Right ventricle myocardium inferior (tissue), 1 donor: ENCODE data around the gene FMC1. TPM values are rescaled to one million over a fixed set of nuclear protein-coding genes. Genes with fewer than 3 reads are reported as not detected.
"Not testable (repeated sequence)": the region's sequence is repeated elsewhere in the genome, so short reads cannot be mapped to it uniquely, and the experiment has no call there.

Experiments
- ATAC-seq: fragments of 200-7000 bp; cut with Tn5 transposase; one replicate; pipeline ENCODE4 v1.9.1; 2020; ENCODE audit warnings: mild to moderate bottlenecking, moderate library complexity
- DNase-seq: peaks from one replicate; pipeline ENCODE4 v3.0.0; 2021; ENCODE audit errors: missing footprints
- intact Hi-C: fragments of 100-400 bp; cut with DNase I; formaldehyde crosslinking; loops from one replicate; pipeline ENCODE4 v1.11.0; 2022
- long read RNA-seq: library from polyadenylated mRNA; unstranded; transcript quantifications from one replicate; pipeline ENCODE4 v2.0.0, GENCODE V29; 2021
- total RNA-seq: library from RNA; stranded (reverse); fragmentation: NEBNext Ultra II Directional; extraction: Animal tissue kit (Norgen Biotek cat#: 25700); gene quantifications from one replicate; pipeline ENCODE4 v1.2.1, GENCODE V29; 2021
- donor health status: DM: no; HTN: yes; CAD: no; lungs with severe emphysema.

The FMC1 gene
- 41.8 TPM for total RNA-seq
- long read RNA-seq, transcript FMC1-201 (2 exons, 1,210 nt): major isoform, 29 of 30 reads
- long read RNA-seq, partial matches to known transcripts: 0 of 30 reads
- long read RNA-seq, other reads (novel, unspliced or antisense): 0 of 30 reads

- intact Hi-C loops: no loop called here
- ATAC-seq (peak; percentile 83), DNase-seq (peak; percentile 94)
Observed at GRCh38 chr7:139341058-139341775, at the start of gene FMC1. Gene FMC1, plus strand, starts transcription at chr7:139341337. Its CDS starts 48 bp downstream, at chr7:139341385.

GRCh38 chr7:139292821-139293220, 48.3 kb upstream of the FMC1 start:
- ATAC-seq (no peak), DNase-seq (no peak)
- intact Hi-C loops: no loop called here

GRCh38 chr7:139293534-139293933, 47.6 kb upstream of the FMC1 start:
- DNase-seq (no peak), ATAC-seq (no peak)
- intact Hi-C loops: no loop called here

- intact Hi-C loops: no loop called here
- DNase-seq (no peak), ATAC-seq (no peak)
Observed at GRCh38 chr7:139294241-139294640, 46.9 kb upstream of the FMC1 start.

- DNase-seq: no peak
- intact Hi-C loops: no loop called here
- no peak for ATAC-seq
Observed at GRCh38 chr7:139294951-139295575, 46.1 kb upstream of the FMC1 start.

GRCh38 chr7:139297795-139298194, 43.3 kb upstream of the FMC1 start:
- no peak for DNase-seq
- intact Hi-C loops: no loop called here
- no peak for ATAC-seq

GRCh38 chr7:139299296-139299695, 41.8 kb upstream of the FMC1 start:
- ATAC-seq (no peak), DNase-seq (no peak)
- intact Hi-C loops: no loop called here

- intact Hi-C loops: no loop called here
- DNase-seq (no peak), ATAC-seq (no peak)
Observed at GRCh38 chr7:139300390-139300789, 40.7 kb upstream of the FMC1 start.

GRCh38 chr7:139304517-139304916, 36.6 kb upstream of the FMC1 start:
- intact Hi-C loops: no loop called here
- no peak for ATAC-seq
- no peak for DNase-seq

GRCh38 chr7:139317939-139318505, 23.1 kb upstream of the FMC1 start:
- DNase-seq (no peak), ATAC-seq (no peak)
- intact Hi-C loops: no loop called here

- intact Hi-C loops: no loop called here
- ATAC-seq: no peak
- DNase-seq: no peak
Observed at GRCh38 chr7:139321071-139321745, 19.9 kb upstream of the FMC1 start.

- DNase-seq, ATAC-seq, intact Hi-C loops: not testable (repeated sequence)
Observed at GRCh38 chr7:139324709-139325108, 16.4 kb upstream of the FMC1 start.

- DNase-seq (no peak), ATAC-seq (no peak)
- intact Hi-C loops: no loop called here
Observed at GRCh38 chr7:139328375-139328774, 12.8 kb upstream of the FMC1 start.

GRCh38 chr7:139329119-139329518, 12.0 kb upstream of the FMC1 start:
- no peak for DNase-seq
- intact Hi-C loops: no loop called here
- ATAC-seq: no peak

GRCh38 chr7:139330333-139331030, 10.7 kb upstream of the FMC1 start:
- DNase-seq: no peak
- ATAC-seq: no peak
- intact Hi-C loops: no loop called here

- intact Hi-C loops: no loop called here
- ATAC-seq (no peak), DNase-seq (no peak)
Observed at GRCh38 chr7:139332697-139333359, 8.3 kb upstream of the FMC1 start.

GRCh38 chr7:139333443-139333842, 7.7 kb upstream of the FMC1 start:
- ATAC-seq, DNase-seq, intact Hi-C loops: not testable (repeated sequence)

GRCh38 chr7:139334399-139335150, 6.6 kb upstream of the FMC1 start:
- ATAC-seq (no peak), DNase-seq (no peak)
- intact Hi-C loops: no loop called here
